HG02884 (cell line): ENCODE measurements around the gene IER2.

Source experiments
- ATAC-seq: cut with Tn5 transposase; IDR thresholded peaks from one replicate; pipeline ENCODE4 v1.9.1; 2021; ENCODE audit warnings: mild to moderate bottlenecking, moderate library complexity; ENCODE audit not compliant: unreplicated experiment

IER2 gene

GRCh38 chr19:13150187-13150930 is at the start of gene IER2, which contains the start of gene STX10:
IER2 (plus strand) TSS chr19:13150411; CDS start chr19:13153187, 2,776 bp downstream.
STX10 (minus strand) TSS chr19:13150375; CDS start chr19:13150173, 202 bp downstream.
- ATAC-seq, result peak; percentile 23

- ATAC-seq, result no peak
Measured at GRCh38 chr19:13100841-13101589, 49.2 kb upstream of the IER2 start.

- no peak for ATAC-seq
Measured at GRCh38 chr19:13101590-13102415, 48.4 kb upstream of the IER2 start.

- no peak for ATAC-seq
Measured at GRCh38 chr19:13102416-13102665, 47.9 kb upstream of the IER2 start.

GRCh38 chr19:13102666-13103580 is 47.3 kb upstream of the IER2 start, which contains the start of gene LYL1:
LYL1 (minus strand) TSS chr19:13102858; CDS start chr19:13101171, 1,687 bp downstream.
- no peak for ATAC-seq

- ATAC-seq, result no peak
Measured at GRCh38 chr19:13103581-13104359, 46.4 kb upstream of the IER2 start.

GRCh38 chr19:13104360-13104847 is 45.8 kb upstream of the IER2 start:
- no peak for ATAC-seq

GRCh38 chr19:13104848-13105711 is 45.1 kb upstream of the IER2 start:
- ATAC-seq, result no peak

GRCh38 chr19:13109361-13110098 is 40.7 kb upstream of the IER2 start:
- no peak for ATAC-seq

- no peak for ATAC-seq
Measured at GRCh38 chr19:13110099-13110610, 40.1 kb upstream of the IER2 start.

GRCh38 chr19:13112555-13112954 is 37.7 kb upstream of the IER2 start:
- no peak for ATAC-seq

- no peak for ATAC-seq
Measured at GRCh38 chr19:13115936-13116281, 34.3 kb upstream of the IER2 start.

GRCh38 chr19:13116282-13117175 is 33.7 kb upstream of the IER2 start, which contains the start of gene TRMT1:
TRMT1 (minus strand) TSS chr19:13116740; CDS start chr19:13116399, 341 bp downstream.
- ATAC-seq, result no peak

GRCh38 chr19:13117176-13117771 is 32.9 kb upstream of the IER2 start:
- no peak for ATAC-seq

- peak; percentile 51 for ATAC-seq
Measured at GRCh38 chr19:13117772-13118423, 32.3 kb upstream of the IER2 start, which contains the start of gene NACC1. NACC1 (plus strand) TSS chr19:13118264; CDS start chr19:13135208, 16,944 bp downstream.
